DND-41 (cell line): ENCODE results near the gene SCMH1.

Experiments
- EZH2 ChIP-seq: IDR thresholded peaks from 3 replicates; pipeline ENCODE4 v1.6.1; 2012; ENCODE audit warnings: borderline replicate concordance, low read depth, mild to moderate bottlenecking, moderate library complexity, low read length, inconsistent platforms; ENCODE audit not compliant: severe bottlenecking
- TF ChIP-seq, protein P1 (sequence below): IDR thresholded peaks from 2 replicates; pipeline ENCODE4 v1.5.1; 2012; ENCODE audit warnings: borderline replicate concordance, low read length, moderate library complexity, mild to moderate bottlenecking; ENCODE audit not compliant: poor library complexity, severe bottlenecking; ENCODE audit errors: extremely low read depth

DNA sequence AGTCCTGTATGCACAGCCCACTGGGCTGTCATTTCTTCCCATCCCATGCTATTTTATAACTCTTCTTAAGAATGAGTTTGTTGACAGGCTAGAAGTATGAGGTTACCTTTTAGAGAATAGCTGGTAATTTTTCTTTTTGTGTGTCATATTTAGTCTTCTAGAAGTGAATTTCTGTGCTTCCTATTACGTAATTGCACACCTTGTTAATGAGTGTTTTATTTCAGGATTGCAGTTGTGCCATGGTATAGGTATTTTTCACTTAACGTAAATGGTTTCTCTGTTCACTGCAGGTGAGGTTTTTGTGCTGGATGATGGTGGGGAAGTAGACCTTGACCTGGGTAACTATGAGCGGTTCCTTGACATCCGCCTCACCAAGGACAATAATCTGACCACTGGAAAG, 257.6 kb downstream of the SCMH1 start:
- no peak for TF ChIP-seq EZH2
- TF ChIP-seq, protein P1, sequence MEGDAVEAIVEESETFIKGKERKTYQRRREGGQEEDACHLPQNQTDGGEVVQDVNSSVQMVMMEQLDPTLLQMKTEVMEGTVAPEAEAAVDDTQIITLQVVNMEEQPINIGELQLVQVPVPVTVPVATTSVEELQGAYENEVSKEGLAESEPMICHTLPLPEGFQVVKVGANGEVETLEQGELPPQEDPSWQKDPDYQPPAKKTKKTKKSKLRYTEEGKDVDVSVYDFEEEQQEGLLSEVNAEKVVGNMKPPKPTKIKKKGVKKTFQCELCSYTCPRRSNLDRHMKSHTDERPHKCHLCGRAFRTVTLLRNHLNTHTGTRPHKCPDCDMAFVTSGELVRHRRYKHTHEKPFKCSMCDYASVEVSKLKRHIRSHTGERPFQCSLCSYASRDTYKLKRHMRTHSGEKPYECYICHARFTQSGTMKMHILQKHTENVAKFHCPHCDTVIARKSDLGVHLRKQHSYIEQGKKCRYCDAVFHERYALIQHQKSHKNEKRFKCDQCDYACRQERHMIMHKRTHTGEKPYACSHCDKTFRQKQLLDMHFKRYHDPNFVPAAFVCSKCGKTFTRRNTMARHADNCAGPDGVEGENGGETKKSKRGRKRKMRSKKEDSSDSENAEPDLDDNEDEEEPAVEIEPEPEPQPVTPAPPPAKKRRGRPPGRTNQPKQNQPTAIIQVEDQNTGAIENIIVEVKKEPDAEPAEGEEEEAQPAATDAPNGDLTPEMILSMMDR, result no peak
